ENCODE results near the gene MGAT4D. TPM values are rescaled to one million over a fixed set of nuclear protein-coding genes. Genes with fewer than 3 reads are reported as not detected.
A peak's percentile ranks its signal among the peaks of the same experiment; 100 is the strongest.
"Not testable (repeated sequence)": the region's sequence is repeated elsewhere in the genome, so short reads cannot be mapped to it uniquely, and the experiment has no call there.

Gene MGAT4D
- total RNA-seq, 3 donors from 2014 or later: not detected

DNA sequence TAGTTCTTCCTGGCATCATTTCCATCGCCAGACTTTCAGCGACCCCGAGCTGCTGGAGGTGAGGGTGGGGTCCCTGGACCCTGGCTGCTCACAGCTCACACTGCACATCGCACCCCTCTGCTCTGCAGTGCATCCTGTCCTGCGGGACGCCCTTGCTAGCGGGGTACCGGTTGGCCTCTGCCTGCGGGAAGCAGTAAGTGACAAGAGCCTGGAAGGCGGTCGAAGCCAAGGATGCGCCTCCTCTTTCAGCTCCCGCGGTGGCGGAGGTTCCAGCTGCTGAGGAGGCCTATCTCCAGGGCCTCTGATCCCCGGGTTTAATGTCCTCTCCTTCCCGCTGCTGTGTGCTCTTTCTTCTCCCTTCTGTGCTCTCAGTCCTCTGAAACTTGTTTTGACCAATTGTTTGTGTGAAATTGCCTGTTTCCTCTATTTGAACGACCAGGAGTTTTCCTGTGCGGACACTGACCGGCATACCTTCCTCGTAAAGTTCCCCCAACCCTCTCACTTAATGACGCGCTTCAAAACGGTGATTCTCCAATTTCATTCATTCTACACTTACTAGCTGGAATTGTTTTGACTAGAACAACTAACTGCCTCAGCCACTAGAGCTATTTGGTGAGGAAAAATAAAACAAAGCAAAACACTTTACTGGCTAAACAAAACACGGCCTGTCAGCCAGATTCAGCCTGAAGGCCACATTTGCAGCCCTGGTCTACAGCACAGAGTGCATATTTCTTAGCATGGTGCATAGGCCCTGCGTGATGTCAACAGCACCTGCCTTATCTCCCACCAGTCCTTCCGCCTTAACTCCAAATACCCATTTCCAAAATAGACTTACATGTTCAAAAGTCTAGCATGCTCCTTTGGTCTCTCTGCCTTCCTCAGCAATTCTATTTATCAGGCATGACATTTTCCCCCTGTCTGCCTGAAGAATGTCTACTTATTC is 28.0 kb downstream of the MGAT4D start:
- no peaks in the 10 kb centered on the region for H3K4me1 Mint-ChIP-seq (ENCODE audit: low read depth)
- no peaks in the 10 kb centered on the region for H3K36me3 Mint-ChIP-seq (ENCODE audit: insufficient read depth)
- ATAC-seq: no peak
- H3K27me3 Mint-ChIP-seq (ENCODE audit: low read depth): peaks cover 20% of the 10 kb centered on the region
- H3K9me3 Mint-ChIP-seq: no peaks in the 10 kb centered on the region
- H3K4me3 Mint-ChIP-seq: no peak overlapping the region
- no peak for DNase-seq

DNA sequence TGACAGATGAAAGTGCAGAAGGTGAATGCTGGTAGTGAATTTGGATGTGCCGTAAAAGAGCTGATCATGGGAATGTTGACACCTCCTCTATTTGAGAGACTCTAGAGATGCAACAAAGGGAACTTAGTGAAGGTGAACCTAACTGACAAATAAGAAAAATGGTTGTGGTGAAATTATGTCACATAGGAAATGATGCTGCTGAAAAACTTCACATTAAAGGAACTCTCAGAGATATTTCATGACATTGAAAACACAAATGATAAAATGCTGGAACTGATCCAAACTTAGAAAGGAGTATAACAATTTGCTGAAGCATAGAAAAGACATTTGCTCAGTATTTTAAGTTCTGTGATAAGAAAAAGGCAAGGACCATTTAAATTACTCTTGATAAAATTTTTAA is 31.9 kb downstream of the MGAT4D start:
- Mint-ChIP-seq H3K4me3 (no peak overlapping the region), H3K36me3 (ENCODE audit: insufficient read depth) (no peaks in the 10 kb centered on the region), H3K4me1 (ENCODE audit: low read depth) (no peaks in the 10 kb centered on the region), H3K27me3 (ENCODE audit: low read depth) (peaks cover 14% of the 10 kb centered on the region), H3K9me3 (no peaks in the 10 kb centered on the region)
- ATAC-seq (no peak), DNase-seq (no peak)

- DNase-seq: no peak
- Mint-ChIP-seq H3K4me1 (ENCODE audit: low read depth) (no peaks in the 10 kb centered on the region), H3K27me3 (ENCODE audit: low read depth) (peaks cover 7% of the 10 kb centered on the region), H3K9me3 (no peaks in the 10 kb centered on the region), H3K36me3 (ENCODE audit: insufficient read depth) (no peaks in the 10 kb centered on the region), H3K4me3 (no peak overlapping the region)
- no peak for ATAC-seq
Observed at GRCh38 chr4:140463614-140464013, 34.5 kb downstream of the MGAT4D start.

DNA sequence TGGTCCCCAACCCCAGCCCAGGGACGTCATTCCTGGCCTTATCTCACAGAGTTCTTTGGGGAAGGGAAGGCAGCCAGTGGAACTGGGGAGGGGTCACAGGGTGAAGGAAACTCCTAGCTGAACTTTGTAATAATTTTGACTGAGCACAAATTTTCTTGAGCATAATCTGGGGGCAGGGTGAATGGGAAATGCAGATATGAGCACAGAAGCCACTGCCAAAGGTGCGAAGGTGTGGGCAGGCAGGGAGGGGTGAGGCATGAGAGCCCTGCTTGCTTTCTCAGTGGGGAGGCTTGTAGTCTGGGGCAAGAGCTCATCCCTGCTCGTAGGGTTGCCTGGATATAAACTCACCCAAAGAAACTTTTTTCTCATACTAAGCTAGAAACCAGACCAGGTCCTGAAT is 34.9 kb downstream of the MGAT4D start:
- H3K27me3 Mint-ChIP-seq (ENCODE audit: low read depth): peaks cover 7% of the 10 kb centered on the region

DNA sequence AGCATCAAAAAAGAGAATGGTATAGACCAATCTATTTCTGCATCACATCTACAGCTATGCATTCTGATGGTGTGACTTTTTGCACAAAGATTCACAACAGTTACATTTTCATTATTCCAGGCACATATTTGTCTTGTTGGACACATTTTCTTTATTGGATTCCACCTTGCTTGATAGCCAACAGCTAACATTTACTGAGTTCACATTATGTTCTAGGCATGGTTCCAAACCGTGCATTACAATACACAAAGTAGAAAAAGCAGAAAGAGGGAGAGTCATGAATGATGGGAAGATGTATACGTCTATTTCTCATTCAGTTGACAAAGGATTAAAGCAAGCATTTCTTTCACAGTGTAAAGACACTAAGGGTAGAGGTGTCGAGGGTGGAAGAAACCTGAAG is 47.7 kb downstream of the MGAT4D start:
- Mint-ChIP-seq H3K27me3 (ENCODE audit: low read depth) (peaks cover 34% of the 10 kb centered on the region), H3K36me3 (ENCODE audit: insufficient read depth) (no peaks in the 10 kb centered on the region), H3K4me1 (ENCODE audit: low read depth) (no peaks in the 10 kb centered on the region), H3K9me3 (no peaks in the 10 kb centered on the region), H3K4me3 (no peak overlapping the region)
- DNase-seq: no peak
- ATAC-seq: no peak

More for the DNA sequence above, 34.9 kb downstream of the MGAT4D start:
- DNase-seq: no peak
- Mint-ChIP-seq H3K36me3 (ENCODE audit: insufficient read depth) (no peaks in the 10 kb centered on the region), H3K4me3 (no peak overlapping the region), H3K4me1 (ENCODE audit: low read depth) (no peaks in the 10 kb centered on the region), H3K9me3 (no peaks in the 10 kb centered on the region)
- ATAC-seq: no peak

- DNase-seq (no peak), ATAC-seq (no peak)
- Mint-ChIP-seq H3K9me3 (no peaks in the 10 kb centered on the region), H3K27me3 (ENCODE audit: low read depth) (peaks cover 34% of the 10 kb centered on the region), H3K36me3 (ENCODE audit: insufficient read depth) (no peaks in the 10 kb centered on the region), H3K4me1 (ENCODE audit: low read depth) (no peaks in the 10 kb centered on the region), H3K4me3 (no peak overlapping the region)
Observed at GRCh38 chr4:140448830-140449229, 49.3 kb downstream of the MGAT4D start.

- Mint-ChIP-seq H3K4me3 (no peak overlapping the region), H3K9me3 (no peaks in the 10 kb centered on the region), H3K4me1 (ENCODE audit: low read depth) (no peaks in the 10 kb centered on the region), H3K36me3 (ENCODE audit: insufficient read depth) (no peaks in the 10 kb centered on the region), H3K27me3 (ENCODE audit: low read depth) (peaks cover 31% of the 10 kb centered on the region)
- ATAC-seq (no peak), DNase-seq (no peak)
Observed at GRCh38 chr4:140448162-140448561, 49.9 kb downstream of the MGAT4D start.

DNA sequence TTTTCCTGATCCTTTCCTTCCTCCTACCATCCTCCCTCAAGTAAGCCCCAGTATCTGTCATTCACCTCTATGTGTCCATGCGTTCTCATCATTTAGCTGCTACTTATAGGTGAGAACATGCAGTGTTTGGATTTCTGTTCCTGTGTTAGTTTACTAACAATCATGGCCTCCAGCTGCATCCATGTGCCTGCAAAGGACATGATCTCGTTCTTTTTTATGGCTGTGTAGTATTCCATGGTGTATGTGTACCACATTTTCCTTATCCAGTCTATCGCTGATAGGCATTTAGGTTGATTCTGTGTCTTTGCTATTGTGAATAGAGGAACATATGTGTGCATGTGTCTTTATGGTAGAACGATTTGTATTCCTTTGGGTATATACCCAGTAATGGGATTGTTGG is 53.7 kb downstream of the MGAT4D start:
- H3K9me3 Mint-ChIP-seq; H3K4me1 Mint-ChIP-seq (ENCODE audit: low read depth); H3K36me3 Mint-ChIP-seq (ENCODE audit: insufficient read depth); DNase-seq; H3K4me3 Mint-ChIP-seq; ATAC-seq: not testable (repeated sequence)
- H3K27me3 Mint-ChIP-seq (ENCODE audit: low read depth): peaks cover 26% of the 10 kb centered on the region

DNA sequence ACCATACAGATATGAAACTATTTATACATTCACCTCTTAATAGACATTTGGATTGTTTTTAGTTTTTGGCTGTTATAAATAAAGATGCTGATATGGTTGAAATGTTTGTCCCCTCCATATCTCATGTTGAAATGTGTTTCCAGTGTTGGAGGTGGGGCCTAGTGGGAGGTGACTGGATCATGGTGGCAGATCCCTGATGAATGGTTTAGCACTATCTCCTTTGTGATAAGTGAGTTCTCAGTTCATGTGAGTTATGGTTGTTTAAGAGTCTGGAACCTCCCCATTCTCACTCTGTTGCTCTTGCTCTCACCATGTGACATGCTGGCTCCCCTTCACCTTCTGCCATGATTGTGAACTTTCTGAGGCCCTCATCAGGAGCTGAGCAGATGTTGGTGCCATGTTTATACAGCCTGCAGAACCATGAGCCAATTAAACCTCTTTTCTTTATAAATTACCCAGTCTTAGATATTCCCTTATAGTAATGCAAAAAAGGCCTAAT is 58.4 kb downstream of the MGAT4D start:
- no peak for ATAC-seq
- H3K36me3 Mint-ChIP-seq (ENCODE audit: insufficient read depth): no peaks in the 10 kb centered on the region
- H3K9me3 Mint-ChIP-seq: no peaks in the 10 kb centered on the region
- H3K4me3 Mint-ChIP-seq: no peak overlapping the region
- DNase-seq: no peak
- H3K27me3 Mint-ChIP-seq (ENCODE audit: low read depth): no peaks in the 10 kb centered on the region
- no peaks in the 10 kb centered on the region for H3K4me1 Mint-ChIP-seq (ENCODE audit: low read depth)

- H3K4me3 Mint-ChIP-seq: peak overlapping the region; percentile 75
- H3K36me3 Mint-ChIP-seq (ENCODE audit: insufficient read depth): no peaks in the 10 kb centered on the region
- H3K4me1 Mint-ChIP-seq (ENCODE audit: low read depth): peaks cover 6% of the 10 kb centered on the region
- peaks cover 59% of the 10 kb centered on the region for H3K27me3 Mint-ChIP-seq (ENCODE audit: low read depth)
- DNase-seq (no peak), ATAC-seq (no peak)
- H3K9me3 Mint-ChIP-seq: no peaks in the 10 kb centered on the region
Observed at GRCh38 chr4:140427919-140428471, 70.1 kb downstream of the MGAT4D start.

DNA sequence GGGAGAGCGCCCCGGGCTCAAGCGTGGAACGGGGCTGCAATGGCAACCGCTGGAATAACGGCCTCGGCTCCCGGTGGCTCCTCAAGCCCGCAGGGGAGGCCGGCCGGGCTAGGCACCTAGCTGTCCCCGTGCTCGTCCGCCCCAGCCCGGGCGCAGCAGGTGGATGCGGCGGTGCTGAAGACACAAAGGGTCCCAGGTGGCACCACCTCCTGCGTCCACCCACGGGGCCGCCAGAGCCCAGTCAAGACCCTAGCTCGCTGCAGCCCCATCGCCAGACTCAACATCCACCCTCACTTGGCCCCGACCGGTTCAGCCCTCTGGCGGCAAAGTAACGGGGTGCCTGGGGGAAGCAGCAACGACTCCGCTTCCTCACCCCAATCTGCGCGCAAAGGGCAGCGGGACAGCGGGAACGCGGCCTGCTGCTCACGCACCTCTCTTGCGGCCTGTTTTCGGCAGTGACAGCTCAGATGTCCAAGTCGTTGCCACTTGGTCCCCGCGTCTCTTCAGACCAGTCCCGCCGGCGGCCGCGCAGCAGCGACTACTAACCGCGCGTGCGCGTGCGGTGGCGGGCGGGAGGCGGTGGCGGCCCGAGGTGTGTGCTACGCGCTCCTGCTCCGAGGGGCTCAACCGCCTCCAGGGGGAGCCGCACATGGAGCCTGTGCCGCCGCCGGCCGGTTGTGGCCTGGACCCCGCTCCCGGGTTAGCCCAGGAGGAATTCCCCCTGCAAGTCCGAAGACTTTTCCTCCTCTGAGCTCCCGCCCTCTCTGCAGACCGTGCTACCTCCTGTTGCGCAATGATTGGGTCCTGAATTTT is 70.8 kb downstream of the MGAT4D start, which contains the start of gene CLGN:
Gene CLGN, minus strand, starts transcription at position 543 of the 813 bp plus-strand sequence. CDS start 14,570 bp downstream, outside the sequence.
- H3K27me3 Mint-ChIP-seq (ENCODE audit: low read depth): peaks cover 56% of the 10 kb centered on the region
- H3K9me3 Mint-ChIP-seq: no peaks in the 10 kb centered on the region
- H3K4me1 Mint-ChIP-seq (ENCODE audit: low read depth): peaks cover 6% of the 10 kb centered on the region
- H3K4me3 Mint-ChIP-seq: peak within 1 kb of the TSS; percentile 75
- DNase-seq: peak; percentile 23
- H3K36me3 Mint-ChIP-seq (ENCODE audit: insufficient read depth): no peaks in the 10 kb centered on the region
- ATAC-seq: peak; percentile 88 to 92

- Mint-ChIP-seq H3K27me3 (ENCODE audit: low read depth) (peaks cover 55% of the 10 kb centered on the region), H3K4me3 (peak overlapping the region; percentile 50), H3K4me1 (ENCODE audit: low read depth) (peaks cover 6% of the 10 kb centered on the region), H3K36me3 (ENCODE audit: insufficient read depth) (no peaks in the 10 kb centered on the region), H3K9me3 (no peaks in the 10 kb centered on the region)
- DNase-seq (no peak), ATAC-seq (peak in 1 of 2 donors; percentile 38)
Observed at GRCh38 chr4:140426610-140427105, 71.4 kb downstream of the MGAT4D start.

DNA sequence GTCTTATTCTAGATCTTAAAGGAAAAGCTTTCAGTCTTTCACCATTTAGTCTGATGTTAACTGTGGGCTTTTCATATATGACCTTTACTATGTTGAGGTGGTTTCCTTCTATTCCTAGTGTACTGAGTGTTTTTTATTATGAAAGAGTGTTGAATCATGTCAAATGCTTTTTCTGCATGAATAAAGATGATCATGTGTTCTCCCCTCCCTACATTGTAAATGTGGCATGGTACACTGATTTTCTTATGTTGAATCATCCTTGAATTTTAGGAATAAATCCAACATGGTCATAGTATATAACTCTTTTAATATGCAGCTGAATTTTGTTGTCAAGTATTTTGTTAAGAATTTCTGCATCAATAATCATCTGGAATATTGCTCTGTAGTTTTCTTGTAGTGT is 75.0 kb downstream of the MGAT4D start:
- DNase-seq (no peak), ATAC-seq (no peak)
- Mint-ChIP-seq H3K9me3 (no peaks in the 10 kb centered on the region), H3K4me1 (ENCODE audit: low read depth) (peaks cover 6% of the 10 kb centered on the region), H3K4me3 (no peak overlapping the region), H3K27me3 (ENCODE audit: low read depth) (peaks cover 37% of the 10 kb centered on the region), H3K36me3 (ENCODE audit: insufficient read depth) (no peaks in the 10 kb centered on the region)

All from activated T-cell treated with anti-CD3 and anti-CD28 coated beads, Interleukin-2, amount 50 U/mL, for 4 hours (primary cell).